ENCODE measurements around the gene MERTK. TPM values are rescaled to one million over a fixed set of nuclear protein-coding genes. Genes with fewer than 3 reads are reported as not detected.
"Not testable (repeated sequence)": the region's sequence is repeated elsewhere in the genome, so short reads cannot be mapped to it uniquely, and the experiment has no call there.

The MERTK gene
- total and polyA plus RNA-seq, 3 donors from 2014 or later: 28.9 to 74.2 (median 73.8) TPM

DNA sequence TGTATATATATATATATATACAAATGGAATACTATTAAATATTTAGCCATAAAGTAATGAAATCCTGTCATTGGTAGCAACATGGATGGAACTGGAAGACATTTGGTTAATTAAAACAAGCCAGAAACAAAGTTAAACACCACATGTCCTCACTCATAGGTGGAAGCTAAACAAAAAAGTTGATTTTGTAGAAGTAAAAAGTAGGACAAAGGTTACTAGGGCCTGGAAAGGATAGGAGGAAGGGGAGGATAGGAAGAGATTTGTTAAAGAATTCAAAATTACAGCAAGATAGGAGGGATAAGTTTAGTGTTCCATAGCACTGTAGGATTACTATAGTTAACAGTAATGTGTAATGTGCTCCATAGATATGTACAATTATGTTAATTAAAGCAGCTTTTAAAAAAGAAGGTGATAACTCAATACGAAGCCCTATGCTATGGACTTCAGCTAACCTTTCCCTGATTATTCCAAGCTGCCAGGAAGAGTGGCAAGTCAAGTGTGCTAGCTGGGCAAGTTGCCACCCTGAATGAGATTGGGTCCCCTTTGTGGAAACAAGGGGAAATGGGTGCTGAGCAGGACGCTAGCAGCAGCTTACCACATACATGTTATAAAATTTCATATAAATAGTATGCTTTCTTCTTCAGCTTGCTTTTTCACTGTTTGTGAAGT is 12.3 kb downstream of the MERTK start:
- 57 to 69% methylated on average over 2 of the region's 2 CpGs for WGBS, 2 donors
- no peaks in the 10 kb centered on the region for H3K9me3 ChIP-seq
- no peak overlapping the region for H3K27ac ChIP-seq
- TF ChIP-seq POLR2A (IDR thresholded peaks at IDR 0.05): no peak
- TF ChIP-seq, protein P1, sequence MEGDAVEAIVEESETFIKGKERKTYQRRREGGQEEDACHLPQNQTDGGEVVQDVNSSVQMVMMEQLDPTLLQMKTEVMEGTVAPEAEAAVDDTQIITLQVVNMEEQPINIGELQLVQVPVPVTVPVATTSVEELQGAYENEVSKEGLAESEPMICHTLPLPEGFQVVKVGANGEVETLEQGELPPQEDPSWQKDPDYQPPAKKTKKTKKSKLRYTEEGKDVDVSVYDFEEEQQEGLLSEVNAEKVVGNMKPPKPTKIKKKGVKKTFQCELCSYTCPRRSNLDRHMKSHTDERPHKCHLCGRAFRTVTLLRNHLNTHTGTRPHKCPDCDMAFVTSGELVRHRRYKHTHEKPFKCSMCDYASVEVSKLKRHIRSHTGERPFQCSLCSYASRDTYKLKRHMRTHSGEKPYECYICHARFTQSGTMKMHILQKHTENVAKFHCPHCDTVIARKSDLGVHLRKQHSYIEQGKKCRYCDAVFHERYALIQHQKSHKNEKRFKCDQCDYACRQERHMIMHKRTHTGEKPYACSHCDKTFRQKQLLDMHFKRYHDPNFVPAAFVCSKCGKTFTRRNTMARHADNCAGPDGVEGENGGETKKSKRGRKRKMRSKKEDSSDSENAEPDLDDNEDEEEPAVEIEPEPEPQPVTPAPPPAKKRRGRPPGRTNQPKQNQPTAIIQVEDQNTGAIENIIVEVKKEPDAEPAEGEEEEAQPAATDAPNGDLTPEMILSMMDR (IDR thresholded peaks at IDR 0.05): no peak
- no peaks in the 10 kb centered on the region for H3K36me3 ChIP-seq (ENCODE audit: low read depth, missing control alignments)
- intact Hi-C loops (cut with DNase I; ENCODE audit: low total_unique reads): no loop called here
- peaks cover 33% of the 10 kb centered on the region for H3K4me1 ChIP-seq
- H3K27me3 ChIP-seq: no peaks in the 10 kb centered on the region
- no peak for DNase-seq
- H3K4me3 ChIP-seq: no peak overlapping the region

GRCh38 chr2:111911295-111911977 is 13.0 kb downstream of the MERTK start:
- H3K9me3 ChIP-seq; H3K36me3 ChIP-seq (ENCODE audit: low read depth, missing control alignments); intact Hi-C loops (cut with DNase I; ENCODE audit: low total_unique reads); H3K4me3 ChIP-seq; DNase-seq; H3K27me3 ChIP-seq; H3K27ac ChIP-seq: not testable (repeated sequence)
- 92 to 94% methylated on average over 7 of the region's 7 CpGs for WGBS, 2 donors
- peaks cover 28% of the 10 kb centered on the region for H3K4me1 ChIP-seq

DNA sequence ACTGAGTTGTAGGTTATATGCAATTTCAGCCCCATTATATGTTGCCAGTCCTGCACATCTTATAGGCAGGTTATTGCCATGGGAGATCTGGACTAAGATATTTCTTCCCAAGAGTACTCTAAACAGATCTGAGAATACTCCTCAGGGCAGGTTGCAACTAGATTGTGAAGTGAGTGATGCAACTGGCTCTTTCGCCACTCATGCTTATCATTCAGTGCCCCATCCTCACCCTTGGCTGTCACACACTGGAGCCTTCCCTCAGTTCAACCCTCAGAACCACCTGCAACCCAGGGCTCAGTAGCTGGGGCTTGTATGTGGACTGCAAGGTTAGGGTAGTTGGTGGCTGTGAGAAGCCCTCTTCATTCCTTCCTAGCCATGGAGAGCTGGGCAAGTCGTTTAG is 14.1 kb downstream of the MERTK start:
- peaks cover 19% of the 10 kb centered on the region for H3K4me1 ChIP-seq
- no peak for DNase-seq

GRCh38 chr2:111917106-111917505 is 18.7 kb downstream of the MERTK start:
- H3K36me3 ChIP-seq (ENCODE audit: low read depth, missing control alignments): no peaks in the 10 kb centered on the region
- WGBS, 2 donors: 93 to 96% methylated on average over 3 of the region's 3 CpGs
- TF ChIP-seq POLR2A (IDR thresholded peaks at IDR 0.05): no peak
- TF ChIP-seq, protein P1 (IDR thresholded peaks at IDR 0.05): no peak

More for the DNA sequence above, 14.1 kb downstream of the MERTK start:
- Histone ChIP-seq H3K36me3 (ENCODE audit: low read depth, missing control alignments) (no peaks in the 10 kb centered on the region), H3K27ac (no peak overlapping the region), H3K27me3 (no peaks in the 10 kb centered on the region), H3K4me3 (no peak overlapping the region), H3K9me3 (no peaks in the 10 kb centered on the region)
- intact Hi-C loops (cut with DNase I; ENCODE audit: low total_unique reads): no loop called here
- TF ChIP-seq, protein P1 (IDR thresholded peaks at IDR 0.05): no peak
- no peak for TF ChIP-seq POLR2A (IDR thresholded peaks at IDR 0.05)
- WGBS, 2 donors: 46 to 89% methylated on average over 2 of the region's 2 CpGs

DNA sequence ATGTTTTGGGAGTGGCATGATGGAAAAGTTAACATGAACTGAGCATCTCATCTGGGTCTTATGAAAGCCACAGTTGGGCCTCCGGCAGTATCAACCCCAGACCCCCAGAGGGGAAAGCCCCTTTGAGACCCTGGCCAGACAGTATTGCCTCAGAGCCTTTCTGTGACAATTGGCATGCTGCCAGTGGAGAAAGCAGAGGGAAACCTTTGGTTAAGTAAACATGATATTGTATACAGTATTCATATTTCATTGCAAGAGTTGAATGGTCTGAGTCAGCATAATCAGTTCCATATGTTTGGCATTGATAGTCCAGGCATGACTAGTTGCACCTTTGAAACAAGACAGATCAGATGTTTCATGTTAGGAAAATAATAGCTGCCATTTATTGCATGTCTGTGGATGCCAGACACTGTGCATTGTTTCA is 20.0 kb downstream of the MERTK start:
- Histone ChIP-seq H3K27ac (no peak overlapping the region), H3K36me3 (ENCODE audit: low read depth, missing control alignments) (no peaks in the 10 kb centered on the region), H3K27me3 (no peaks in the 10 kb centered on the region), H3K4me1 (peaks cover 12% of the 10 kb centered on the region), H3K4me3 (no peak overlapping the region), H3K9me3 (no peaks in the 10 kb centered on the region)
- DNase-seq: no peak
- WGBS, 2 donors: 92 to 100% methylated on average over 1 of the region's 1 CpG
- TF ChIP-seq, protein P1 (IDR thresholded peaks at IDR 0.05): no peak
- no peak for TF ChIP-seq POLR2A (IDR thresholded peaks at IDR 0.05)
- intact Hi-C loops (cut with DNase I; ENCODE audit: low total_unique reads): no loop called here

More at GRCh38 chr2:111917106-111917505, 18.7 kb downstream of the MERTK start:
- Histone ChIP-seq H3K27ac (no peak overlapping the region), H3K4me1 (peaks cover 12% of the 10 kb centered on the region), H3K27me3 (no peaks in the 10 kb centered on the region), H3K4me3 (no peak overlapping the region), H3K9me3 (no peaks in the 10 kb centered on the region)
- intact Hi-C loops (cut with DNase I; ENCODE audit: low total_unique reads): no loop called here
- DNase-seq: no peak
